Panc1 (cell line): Measurements from ENCODE around the gene CTDSP2. TPM values are rescaled to one million over a fixed set of nuclear protein-coding genes. Genes with fewer than 3 reads are reported as not detected.

Experiments
- ATAC-seq: fragments of 200-7000 bp; cut with Tn5 transposase; 2 replicates; pipeline ENCODE4 v1.9.1; 2020; ENCODE audit warnings: mild to moderate bottlenecking, moderate library complexity
- Bru-seq: library from RNA; stranded (reverse); fragments of 400-500 nt; gene quantifications from one replicate; lab custom pipeline; 2021; lab: Mats Ljungman, UMichigan
- BruChase-seq, 2 experiments: library from RNA; stranded (reverse); fragments of 400-500 nt; gene quantifications; one replicate each; lab custom pipeline; 2021; lab: Mats Ljungman, UMichigan
- BruUV-seq: library from RNA; stranded (reverse); fragments of 400-500 nt; replicated peaks from 2 replicates; lab custom pipeline; 2021; lab: Mats Ljungman, UMichigan
- CTCF ChIA-PET: fragments of 300-600 bp; sonication (Branson Sonifier 250); formaldehyde crosslinking; loops from one replicate; lab custom pipeline; 2022; ENCODE audit warnings: antibody characterized with exemption; lab: Charles Lee
- POLR2A ChIA-PET: fragments of 300-600 bp; sonication (Branson Sonifier 250); formaldehyde crosslinking; loops from one replicate; lab custom pipeline; 2022; ENCODE audit warnings: antibody characterized with exemption; lab: Charles Lee
- DNase-seq: peaks from one replicate; pipeline ENCODE4 v3.0.0-alpha.2; 2010; ENCODE audit warnings: low read depth, low spot score
- H3K27ac ChIP-seq: 2 replicates; pipeline ENCODE4 v1.5.1; 2011; ENCODE audit warnings: mild to moderate bottlenecking, low read length, inconsistent platforms
- H3K27me3 ChIP-seq: fragments of 200-500 bp; sonication (Bioruptor generic); 2 replicates; pipeline ENCODE4 v1.6.0; 2014; ENCODE audit warnings: low read length, inconsistent platforms; ENCODE audit not compliant: control insufficient read depth, insufficient read depth
- H3K36me3 ChIP-seq: fragments of 200-500 bp; sonication (Bioruptor generic); 2 replicates; pipeline ENCODE4 v1.5.1; 2014; ENCODE audit warnings: inconsistent platforms, mild to moderate bottlenecking, low read length, moderate library complexity; ENCODE audit not compliant: control insufficient read depth, insufficient read depth
- H3K4me1 ChIP-seq: 2 replicates; pipeline ENCODE4 v1.5.1; 2011; ENCODE audit warnings: inconsistent platforms, mild to moderate bottlenecking, low read length, moderate library complexity; ENCODE audit not compliant: control insufficient read depth, insufficient read depth
- H3K4me3 ChIP-seq, 2 experiments: 2 replicates each; pipeline ENCODE4 v1.5.1; 2011 to 2012; ENCODE audit warnings: low read depth in 2 of 2, low read length in 2 of 2, mild to moderate bottlenecking in 2 of 2, inconsistent platforms in 1 of 2, moderate library complexity in 1 of 2
- H3K9me3 ChIP-seq: fragments of 200-500 bp; sonication (Bioruptor generic); 2 replicates; pipeline ENCODE4 v1.5.1; 2014; ENCODE audit warnings: low read depth, mild to moderate bottlenecking, inconsistent platforms, low read length, moderate library complexity; ENCODE audit not compliant: control insufficient read depth, insufficient read depth
- CTCF ChIP-seq: fragments of 450-650 bp; IDR thresholded peaks from 2 replicates; pipeline ENCODE4 v1.5.1; 2017; ENCODE audit warnings: mild to moderate bottlenecking
- POLR2AphosphoS5 ChIP-seq: IDR thresholded peaks from 2 replicates; pipeline ENCODE4 v1.6.1; 2012; ENCODE audit warnings: mild to moderate bottlenecking, low read depth, low read length, moderate library complexity
- REST ChIP-seq, 2 experiments: IDR thresholded peaks; 2 replicates each; pipeline ENCODE4 v1.6.1; 2011 to 2012; ENCODE audit warnings: low read depth in 2 of 2, control low read depth in 1 of 2, low read length in 1 of 2, mild to moderate bottlenecking in 1 of 2, moderate library complexity in 1 of 2; ENCODE audit not compliant: insufficient read depth in 1 of 2
- SIN3A ChIP-seq: IDR thresholded peaks from 2 replicates; pipeline ENCODE4 v1.6.1; 2012; ENCODE audit warnings: low read depth, mild to moderate bottlenecking, low read length, moderate library complexity, borderline replicate concordance; ENCODE audit not compliant: insufficient read depth
- TCF7L2 ChIP-seq: IDR thresholded peaks from 2 replicates; pipeline ENCODE4 v1.6.1; 2011; ENCODE audit warnings: mild to moderate bottlenecking, low read depth, low read length, inconsistent platforms
- in situ Hi-C: cut with HindIII; loops from 2 replicates; pipeline ENCODE4 v1.10.0; 2016; ENCODE audit warnings: low sequenced_read_pairs, low pct_unique_long_range_greater_than_20kb
- intact Hi-C: fragments of 100-400 bp; cut with micrococcal nuclease; formaldehyde crosslinking; loops from one replicate; pipeline ENCODE4 v1.10.0; 2022; ENCODE audit not compliant: unreplicated experiment
- long read RNA-seq: library from polyadenylated mRNA; unstranded; transcript quantifications from one replicate; pipeline ENCODE4 v2.0.0, GENCODE V29; 2021; ENCODE audit not compliant: unreplicated experiment
- polyA plus RNA-seq: library from polyadenylated mRNA; unstranded; fragments of >200 nt; gene quantifications from one replicate; pipeline ENCODE4 v1.2.1, GENCODE V29; 2012; ENCODE audit warnings: missing spikeins; ENCODE audit not compliant: insufficient read length
- total RNA-seq: library from RNA; stranded (reverse); gene quantifications from one replicate; pipeline ENCODE4 v1.2.1, GENCODE V29; 2021; ENCODE audit not compliant: unreplicated experiment

The CTDSP2 gene
- 120 TPM for total RNA-seq
- 141 TPM for polyA plus RNA-seq
- Bru-seq, nascent RNA = percentile 91 among the genes with signal in this experiment
- percentile 93 among the genes with signal in this experiment for BruChase-seq, experiment 1, labeled RNA remaining after a 2-hour chase
- percentile 96 among the genes with signal in this experiment for BruChase-seq, experiment 2, labeled RNA remaining after a 6-hour chase
- long read RNA-seq, full-length matches to known transcripts = 21 of 170 reads
- long read RNA-seq, partial matches to known transcripts = 4 of 170 reads
- long read RNA-seq, other reads (novel, unspliced or antisense) = 145 of 170 reads

GRCh38 chr12:57846577-57847319, at the start of gene CTDSP2:
TSS of gene CTDSP2 (minus strand) at chr12:57846729. CDS start at chr12:57846435, 294 bp downstream.
- intact Hi-C loops (no loop called here), in situ Hi-C loops (no loop called here)
- CTCF ChIA-PET = no interaction called here

More at GRCh38 chr12:57846577-57847319, at the start of gene CTDSP2:
- TF ChIP-seq POLR2AphosphoS5 (peak; percentile 71), SIN3A (peak; percentile 83; the same call in 1 of the 2 replicates), CTCF (no peak), REST (IDR thresholded peaks at IDR 0.05; ENCODE audit: insufficient read depth in 1 of 2, low read depth in 2 of 2, low read length in 1 of 2) (no peak), TCF7L2 (no peak)
- H3K27ac ChIP-seq = peak within 1 kb of the TSS; percentile 94
- POLR2A ChIA-PET = interaction anchor here (0.6 to 1.8 kb wide), 5 partner anchors 13 to 1916 kb away, joined by 7 to 23 read pairs (median 11); no protein-coding TSS in a partner anchor
- no TSS peak for BruUV-seq
- peaks cover 8% of the 10 kb centered on the region; the same call in 1 of the 2 replicates for H3K36me3 ChIP-seq
- DNase-seq = peak; percentile 81
- peaks cover 30% of the 10 kb centered on the region for H3K4me1 ChIP-seq
- ATAC-seq = peak; percentile 85
- H3K4me3 ChIP-seq = peak within 1 kb of the TSS; percentile 93 to 94
- no peaks in the 10 kb centered on the region for H3K27me3 ChIP-seq
- no peaks in the 10 kb centered on the region for H3K9me3 ChIP-seq
